GM12892 (cell line): ENCODE results near the gene METAP1.

Experiments
- POLR2A ChIP-seq: IDR thresholded peaks from 2 replicates; pipeline ENCODE4 v1.6.1; 2011; ENCODE audit warnings: low read depth, low read length, control low read depth
- POLR2AphosphoS5 ChIP-seq: IDR thresholded peaks from 2 replicates; pipeline ENCODE4 v1.6.1; 2011; ENCODE audit warnings: low read depth, low read length, control low read depth
- TAF1 ChIP-seq: IDR thresholded peaks from 2 replicates; pipeline ENCODE4 v1.6.1; 2011; ENCODE audit warnings: low read depth, mild to moderate bottlenecking, control low read depth, low read length, borderline replicate concordance

- TF ChIP-seq POLR2A (no peak), TAF1 (no peak), POLR2AphosphoS5 (no peak)
Observed at GRCh38 chr4:99024481-99025275, 29.2 kb downstream of the METAP1 start.
